COLO668 (cell line): ENCODE data around the gene LRTM1.

Source experiments
- DNase-seq: peaks from one replicate; lab custom pipeline; 2025; ENCODE audit not compliant: unreplicated experiment; lab: John Stamatoyannopoulos, UW

The LRTM1 gene

DNA sequence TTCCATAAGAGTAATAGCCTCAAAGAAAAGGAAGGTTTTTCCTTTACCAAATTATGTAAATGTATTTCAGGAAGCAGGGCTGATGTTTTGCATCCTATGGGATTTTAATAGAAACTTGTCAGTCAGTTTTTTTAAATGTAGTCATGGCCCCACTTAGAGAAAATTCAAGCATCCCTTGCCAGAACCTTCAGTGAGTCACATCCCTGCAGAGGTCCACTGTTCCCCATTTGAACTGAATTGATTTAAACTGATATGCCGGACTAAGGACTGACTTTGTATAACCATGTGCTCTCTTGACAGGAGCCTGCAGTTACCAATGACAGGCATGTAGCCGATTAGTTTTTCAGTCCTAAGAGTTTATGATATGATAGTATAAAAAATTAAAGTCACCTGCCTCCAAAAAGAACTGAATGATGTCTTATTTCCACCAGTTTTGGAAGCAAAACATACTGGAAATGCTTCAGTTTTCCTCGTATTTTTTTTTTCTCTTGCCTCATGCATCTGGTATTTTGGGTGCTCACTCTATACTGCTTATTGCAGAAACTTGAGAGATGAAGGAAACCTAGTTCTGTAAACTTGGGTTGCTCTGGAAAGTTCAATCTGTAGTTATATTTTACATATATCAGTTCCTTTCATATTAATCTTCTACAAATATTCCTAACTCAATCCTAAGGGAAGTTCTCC, 30.7 kb downstream of the LRTM1 start:
- DNase-seq, result no peak

- DNase-seq, result no peak
Measured at GRCh38 chr3:54895613-54896012, 32.2 kb downstream of the LRTM1 start.

- DNase-seq, result no peak
Measured at GRCh38 chr3:54892168-54892567, 35.7 kb downstream of the LRTM1 start.

DNA sequence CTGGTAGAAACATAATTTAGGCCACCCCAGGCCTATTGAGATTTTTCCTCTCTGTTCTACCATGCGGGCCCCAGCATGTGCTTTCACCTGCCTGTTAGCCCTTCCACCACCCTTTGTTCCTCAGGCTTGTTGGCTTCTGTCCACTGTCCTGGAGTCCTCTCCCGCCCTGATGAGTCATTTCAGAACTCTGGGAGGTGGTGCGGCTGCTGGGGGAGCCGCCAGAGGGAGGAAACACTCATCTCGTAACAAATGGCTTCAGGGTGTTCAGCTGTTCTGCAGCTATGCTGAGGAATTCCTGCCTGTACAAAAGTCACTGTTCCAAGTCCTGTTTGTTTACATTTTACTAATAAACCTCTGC, 36.3 kb downstream of the LRTM1 start:
- DNase-seq, result peak; percentile 70

DNA sequence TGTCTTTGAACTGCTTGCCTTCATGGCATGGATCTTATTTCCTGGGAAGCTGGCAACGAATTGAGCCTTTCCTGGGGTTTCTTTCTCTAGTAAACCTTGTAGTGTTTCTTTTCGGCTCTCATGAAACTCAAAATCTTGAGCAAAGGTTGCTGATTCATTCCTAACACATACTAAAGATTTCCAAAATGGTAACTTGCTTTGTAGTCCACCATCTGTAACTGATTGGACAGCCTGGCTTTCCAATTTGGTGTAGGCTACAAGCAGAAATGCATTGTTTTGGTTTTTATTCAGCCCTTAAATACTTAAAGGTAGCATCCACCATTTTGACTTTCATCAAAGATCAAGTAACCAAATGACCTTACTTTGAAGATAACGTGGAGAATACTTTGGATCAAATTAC, 38.1 kb downstream of the LRTM1 start:
- DNase-seq, result no peak

GRCh38 chr3:54888873-54889272, 39.0 kb downstream of the LRTM1 start:
- no peak for DNase-seq

DNA sequence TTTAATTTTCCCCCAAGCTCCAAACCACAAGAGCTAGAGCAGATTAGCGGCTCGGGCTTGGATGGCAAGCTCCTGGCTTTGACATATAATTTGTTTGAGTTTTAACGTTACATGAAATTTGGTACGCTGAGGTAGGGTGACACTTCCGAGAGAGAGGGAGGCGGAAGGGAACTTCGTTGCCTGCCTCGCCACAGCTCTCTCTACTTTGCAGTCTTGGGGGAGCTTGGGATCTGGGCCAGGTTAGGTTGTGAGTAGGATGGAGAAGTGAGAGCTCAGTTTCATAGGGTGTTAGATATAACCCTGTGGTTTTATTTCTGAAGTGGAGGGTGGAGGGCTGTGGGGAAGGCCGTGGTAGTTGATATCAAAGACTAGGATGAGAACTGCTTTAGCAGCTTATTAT, 39.7 kb downstream of the LRTM1 start:
- DNase-seq, result no peak

DNA sequence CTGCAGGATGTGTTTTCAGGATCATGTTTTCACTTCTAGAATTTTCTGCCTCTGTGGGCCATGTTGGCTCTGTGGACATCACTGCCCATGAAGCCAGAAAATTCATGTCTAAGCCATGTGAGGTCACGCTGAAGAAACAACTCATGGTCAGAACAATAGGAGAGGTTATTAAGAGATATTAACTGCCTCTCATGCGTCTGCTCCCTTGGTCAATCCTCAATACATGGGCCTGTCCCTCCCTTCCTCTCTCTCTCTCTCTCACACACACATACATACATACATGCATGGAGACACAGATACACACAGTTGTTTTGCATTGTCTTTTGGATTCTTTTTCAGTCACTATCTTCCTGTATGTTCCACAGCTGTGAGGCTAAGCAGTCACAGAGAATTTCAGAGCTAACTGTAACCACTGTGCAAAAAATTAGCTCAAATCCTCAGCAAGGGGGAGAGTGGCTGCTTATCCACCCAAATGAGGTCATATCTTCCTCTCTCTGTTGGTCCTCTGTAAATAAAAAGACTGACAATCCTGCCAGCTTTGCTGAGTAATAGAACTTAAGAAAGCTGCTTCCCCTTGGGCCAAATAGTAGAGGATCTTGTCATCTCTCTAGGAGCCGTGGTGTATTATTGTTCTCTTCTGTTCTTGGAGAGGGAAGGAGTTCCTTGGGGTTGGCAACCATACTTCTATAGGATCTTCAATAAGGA, 45.6 kb downstream of the LRTM1 start:
- DNase-seq, result no peak

DNA sequence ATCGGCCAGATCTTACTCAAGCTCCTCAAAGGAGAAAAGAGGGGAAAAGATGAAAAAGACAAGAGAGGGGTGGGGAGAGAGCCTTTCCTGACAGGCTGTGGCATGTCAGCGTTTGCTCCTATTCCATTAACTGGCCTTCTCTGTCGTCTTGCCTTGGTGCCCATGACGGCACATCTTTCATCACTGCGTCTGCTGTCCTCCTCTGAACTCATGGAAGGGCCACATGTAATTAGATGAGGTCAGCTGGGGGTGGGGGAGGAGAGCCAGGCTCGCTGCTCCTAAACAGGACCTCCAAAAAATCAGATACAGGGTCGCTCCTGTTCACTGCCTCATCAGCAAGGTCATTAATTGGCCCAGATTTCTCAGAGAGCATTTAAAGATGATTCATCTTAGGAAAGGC, 49.7 kb downstream of the LRTM1 start:
- no peak for DNase-seq

GRCh38 chr3:54877730-54878129, 50.1 kb downstream of the LRTM1 start:
- DNase-seq, result no peak

DNA sequence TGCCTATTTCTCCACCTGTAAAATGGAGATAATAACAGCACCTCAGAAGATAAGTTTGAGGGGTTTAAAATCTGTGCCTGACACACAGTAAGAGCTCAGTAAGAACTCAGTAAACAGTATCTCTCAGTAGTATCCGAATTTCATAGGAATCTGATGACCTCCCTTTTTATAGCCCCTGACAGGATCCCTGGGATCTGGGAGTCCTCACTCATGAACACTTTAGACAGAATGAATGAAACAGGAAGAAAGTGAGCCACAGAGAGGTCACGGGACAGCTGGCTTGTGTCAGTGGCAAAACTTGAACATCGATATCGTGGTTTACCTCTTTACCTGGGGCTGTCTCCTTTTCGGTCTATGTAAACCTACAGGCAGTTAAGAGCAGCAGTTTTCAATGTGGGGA, 51.2 kb downstream of the LRTM1 start:
- no peak for DNase-seq

GRCh38 chr3:54875596-54876268, 52.1 kb downstream of the LRTM1 start:
- no peak for DNase-seq

DNA sequence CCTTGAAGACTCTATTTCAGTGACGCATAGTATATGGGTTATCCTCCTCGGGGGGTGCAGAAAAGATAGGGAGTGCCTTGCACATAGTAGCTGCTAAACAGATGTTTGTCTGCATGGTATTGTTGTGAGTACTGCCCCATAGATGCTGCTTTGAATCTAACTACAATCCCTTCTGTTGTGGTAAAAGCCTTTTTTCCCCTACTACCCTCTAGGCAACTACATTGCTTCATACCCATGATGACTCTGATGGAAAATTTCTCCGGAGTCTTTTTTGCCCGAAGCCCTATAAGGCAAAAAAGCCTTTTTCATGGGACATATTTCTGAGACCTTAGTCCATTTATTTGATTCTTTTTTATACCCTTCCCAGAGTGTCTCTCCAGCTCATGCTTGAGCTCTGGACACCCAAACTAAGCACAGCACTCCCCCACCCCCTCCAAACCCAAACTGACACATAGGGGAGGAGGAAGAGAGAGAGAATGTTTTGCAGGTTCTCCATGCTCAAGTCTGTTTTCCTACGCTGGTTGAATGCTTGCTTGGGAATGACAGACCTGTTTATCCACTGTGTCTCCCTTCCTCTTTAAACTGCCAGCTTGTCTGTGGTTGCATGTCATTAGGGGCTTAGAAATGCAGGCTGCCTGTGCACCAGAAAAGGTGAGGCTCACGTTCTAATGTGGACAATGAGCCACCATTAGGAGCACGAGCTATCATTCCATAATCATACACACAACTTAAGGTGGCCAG, 52.9 kb downstream of the LRTM1 start:
- no peak for DNase-seq

DNA sequence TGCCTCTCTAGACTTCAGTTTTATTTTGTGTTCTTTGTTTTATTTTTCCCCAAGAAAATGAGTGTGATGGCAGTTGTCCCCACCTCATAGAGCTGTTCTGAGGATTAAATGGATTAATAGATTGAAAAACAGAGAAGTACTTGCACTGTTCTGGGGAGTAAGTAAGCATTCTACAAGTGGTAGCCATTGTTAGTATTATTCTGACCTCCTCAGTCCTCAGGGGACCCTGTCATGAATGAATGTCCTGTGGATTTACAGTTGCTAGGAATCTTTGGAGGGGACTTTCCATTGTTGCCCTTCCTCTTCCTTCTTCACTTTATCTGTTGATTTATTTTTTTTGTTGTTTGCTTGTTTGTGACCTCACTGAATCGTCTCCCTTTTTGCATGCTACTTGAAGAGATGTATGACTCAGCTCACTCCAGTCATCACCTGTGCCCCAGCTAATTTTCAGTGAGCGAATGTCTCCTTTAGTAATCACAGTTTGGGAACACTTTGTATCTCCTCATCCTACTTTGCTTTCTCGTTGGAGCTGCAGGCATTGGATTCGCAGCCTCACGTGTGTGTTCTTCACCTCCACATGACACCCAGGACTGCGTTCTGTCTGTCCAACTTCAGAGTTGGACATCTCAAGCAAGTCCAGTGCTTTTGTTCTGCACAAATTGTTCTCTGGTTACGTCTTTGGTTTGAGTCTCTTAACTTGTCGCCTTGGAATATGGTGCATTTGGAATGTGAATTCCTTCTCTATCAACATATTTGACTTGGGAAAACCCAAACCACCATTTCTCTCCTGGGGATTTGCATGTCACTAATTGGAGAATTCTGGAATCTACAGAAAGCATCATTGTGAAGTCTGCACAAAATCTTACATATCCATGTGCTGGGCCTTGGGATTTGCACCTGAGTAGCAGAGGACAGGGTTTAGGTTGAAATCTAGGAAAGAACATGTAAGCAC, 54.5 kb downstream of the LRTM1 start:
- no peak for DNase-seq

- no peak for DNase-seq
Measured at GRCh38 chr3:54871867-54872266, 56.0 kb downstream of the LRTM1 start.

- no peak for DNase-seq
Measured at GRCh38 chr3:54870423-54870822, 57.4 kb downstream of the LRTM1 start.
